Measurements from ENCODE around the gene CST9.

The CST9 gene

DNA sequence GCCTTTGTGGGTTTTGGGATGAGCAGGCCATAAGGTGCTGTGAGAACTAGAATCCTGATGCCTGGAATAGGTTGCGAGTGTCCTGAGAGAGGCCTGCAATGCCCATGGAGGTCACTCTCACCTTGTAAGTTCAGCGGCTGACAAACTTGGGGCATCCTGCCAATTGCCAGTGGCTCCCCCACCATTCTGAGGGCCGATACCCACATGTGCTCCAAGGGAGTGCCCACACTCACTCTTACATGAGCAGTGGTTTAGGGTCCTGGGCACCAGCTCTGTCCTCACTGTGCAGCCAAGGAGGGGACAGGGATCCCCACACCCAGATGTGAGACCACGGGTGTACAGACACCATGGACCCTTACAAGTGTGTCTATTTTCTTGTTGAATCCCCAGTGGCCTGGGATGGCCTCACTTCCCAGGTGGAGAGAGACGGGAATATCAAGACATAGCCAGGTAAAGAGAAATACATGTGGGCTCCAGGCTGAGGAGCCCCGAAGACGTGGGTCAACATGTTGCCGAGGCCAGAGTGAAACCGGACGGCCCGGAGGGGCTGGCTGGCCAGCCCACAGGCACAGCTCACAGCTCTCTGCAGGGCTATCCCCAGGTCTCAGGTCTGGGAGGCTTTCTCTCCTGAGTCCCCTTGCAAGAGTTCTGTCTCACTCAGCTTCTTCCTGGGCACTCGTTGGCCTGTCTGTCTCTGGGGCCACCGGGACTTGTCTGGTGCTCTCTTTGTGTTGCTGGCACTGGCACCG, 2.0 kb upstream of the CST9 start:
- Histone ChIP-seq H2AFZ (peak overlapping the region; percentile 62), H3K9ac (no peak overlapping the region), H3K4me2 (ENCODE audit: low read length) (no peak overlapping the region), H3K4me1 (peaks cover 10% of the 10 kb centered on the region), H3K27ac (peak overlapping the region; percentile 3), H3K79me2 (no peaks in the 10 kb centered on the region), H3K4me3 (ENCODE audit: low read depth, low read length) (no peak overlapping the region), H3K36me3 (ENCODE audit: control insufficient read depth, insufficient read depth, low read length) (no peaks in the 10 kb centered on the region), H3K9me3 (ENCODE audit: control insufficient read depth, low read length) (no peaks in the 10 kb centered on the region), H3K27me3 (ENCODE audit: control insufficient read depth, insufficient read depth, low read length) (no peaks in the 10 kb centered on the region)
- TF ChIP-seq, protein P1, sequence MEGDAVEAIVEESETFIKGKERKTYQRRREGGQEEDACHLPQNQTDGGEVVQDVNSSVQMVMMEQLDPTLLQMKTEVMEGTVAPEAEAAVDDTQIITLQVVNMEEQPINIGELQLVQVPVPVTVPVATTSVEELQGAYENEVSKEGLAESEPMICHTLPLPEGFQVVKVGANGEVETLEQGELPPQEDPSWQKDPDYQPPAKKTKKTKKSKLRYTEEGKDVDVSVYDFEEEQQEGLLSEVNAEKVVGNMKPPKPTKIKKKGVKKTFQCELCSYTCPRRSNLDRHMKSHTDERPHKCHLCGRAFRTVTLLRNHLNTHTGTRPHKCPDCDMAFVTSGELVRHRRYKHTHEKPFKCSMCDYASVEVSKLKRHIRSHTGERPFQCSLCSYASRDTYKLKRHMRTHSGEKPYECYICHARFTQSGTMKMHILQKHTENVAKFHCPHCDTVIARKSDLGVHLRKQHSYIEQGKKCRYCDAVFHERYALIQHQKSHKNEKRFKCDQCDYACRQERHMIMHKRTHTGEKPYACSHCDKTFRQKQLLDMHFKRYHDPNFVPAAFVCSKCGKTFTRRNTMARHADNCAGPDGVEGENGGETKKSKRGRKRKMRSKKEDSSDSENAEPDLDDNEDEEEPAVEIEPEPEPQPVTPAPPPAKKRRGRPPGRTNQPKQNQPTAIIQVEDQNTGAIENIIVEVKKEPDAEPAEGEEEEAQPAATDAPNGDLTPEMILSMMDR (IDR thresholded peaks at IDR 0.05), result no peak

DNA sequence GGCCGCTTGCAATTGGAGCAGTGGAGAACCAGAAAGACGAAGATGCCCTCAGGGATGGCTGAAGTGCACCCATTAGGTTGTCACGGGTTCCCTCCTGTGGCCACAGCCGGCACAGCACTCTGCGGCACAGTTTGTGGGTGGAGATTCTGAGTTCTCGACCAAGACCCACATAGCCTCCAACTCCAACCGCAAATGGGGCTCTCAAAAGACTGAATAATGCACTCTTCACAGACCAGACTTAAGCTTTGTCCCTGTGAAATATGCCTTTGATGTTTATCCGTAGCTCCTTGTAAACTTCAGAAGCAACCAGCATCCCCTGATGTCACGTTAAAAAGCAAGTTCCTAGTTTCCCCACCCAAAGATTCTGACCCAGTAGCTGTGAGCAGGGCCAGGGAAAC, 934 bp upstream of the CST9 start:
- Histone ChIP-seq H3K9me3 (ENCODE audit: control insufficient read depth, low read length) (no peaks in the 10 kb centered on the region), H3K27ac (peak overlapping the region; percentile 17), H3K9ac (no peak overlapping the region), H3K79me2 (no peaks in the 10 kb centered on the region), H2AFZ (peak overlapping the region; percentile 62), H3K4me2 (ENCODE audit: low read length) (no peak overlapping the region), H3K27me3 (ENCODE audit: control insufficient read depth, insufficient read depth, low read length) (no peaks in the 10 kb centered on the region), H3K4me1 (peaks cover 10% of the 10 kb centered on the region), H3K4me3 (ENCODE audit: low read depth, low read length) (no peak overlapping the region), H3K36me3 (ENCODE audit: control insufficient read depth, insufficient read depth, low read length) (no peaks in the 10 kb centered on the region)
- TF ChIP-seq, protein P1 (IDR thresholded peaks at IDR 0.05), result peak; percentile 88

DNA sequence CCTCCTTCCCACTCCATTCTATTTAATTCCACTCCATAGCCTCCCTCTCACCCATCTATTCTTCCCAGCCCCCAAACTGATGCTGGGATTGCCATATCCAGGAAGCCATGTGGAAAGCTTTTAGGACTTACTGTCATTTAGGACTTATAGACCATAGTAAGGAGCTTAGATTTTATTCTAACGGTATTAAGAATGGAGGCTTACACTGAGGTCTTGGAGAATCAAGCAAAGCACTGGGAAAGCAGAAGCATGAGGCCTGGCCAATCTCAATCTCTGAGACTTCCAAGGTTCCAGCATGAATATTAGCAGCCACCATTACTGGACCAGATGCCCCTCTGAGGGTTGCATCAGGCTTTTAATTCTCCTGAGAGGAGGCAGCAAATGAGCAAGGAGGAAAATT, 1.4 kb downstream of the CST9 start:
- H3K9ac ChIP-seq, result no peak overlapping the region
- no peaks in the 10 kb centered on the region for H3K27me3 ChIP-seq (ENCODE audit: control insufficient read depth, insufficient read depth, low read length)
- H3K4me3 ChIP-seq (ENCODE audit: low read depth, low read length), result no peak overlapping the region
- no peak overlapping the region for H3K27ac ChIP-seq
- TF ChIP-seq, protein P1 (IDR thresholded peaks at IDR 0.05), result no peak
- no peak overlapping the region for H2AFZ ChIP-seq
- peaks cover 10% of the 10 kb centered on the region for H3K4me1 ChIP-seq
- H3K9me3 ChIP-seq (ENCODE audit: control insufficient read depth, low read length), result no peaks in the 10 kb centered on the region
- H3K36me3 ChIP-seq (ENCODE audit: control insufficient read depth, insufficient read depth, low read length), result no peaks in the 10 kb centered on the region
- no peaks in the 10 kb centered on the region for H3K79me2 ChIP-seq
- no peak overlapping the region for H3K4me2 ChIP-seq (ENCODE audit: low read length)

DNA sequence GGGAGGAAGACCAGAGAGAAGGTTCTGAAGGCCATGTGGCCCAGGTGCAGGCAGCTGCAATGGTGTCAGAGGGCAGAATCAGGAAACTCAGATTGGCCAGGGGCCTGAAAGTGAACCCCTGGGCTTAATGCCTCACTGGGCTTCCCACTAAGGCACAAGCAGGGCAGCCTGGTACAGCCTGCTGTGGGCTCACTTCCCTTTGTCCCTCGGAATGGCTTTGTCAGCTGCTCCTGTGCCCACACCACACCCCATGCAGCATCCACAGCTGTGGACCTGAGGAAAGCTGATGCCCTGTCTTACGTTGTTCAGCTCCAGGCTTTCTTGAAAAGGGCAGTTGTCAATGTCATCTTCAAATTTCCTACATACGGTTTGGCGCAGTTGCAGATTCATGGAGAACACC, 2.4 kb downstream of the CST9 start:
- Histone ChIP-seq H3K27ac (no peak overlapping the region), H2AFZ (no peak overlapping the region), H3K4me2 (ENCODE audit: low read length) (no peak overlapping the region), H3K79me2 (no peaks in the 10 kb centered on the region), H3K36me3 (ENCODE audit: control insufficient read depth, insufficient read depth, low read length) (no peaks in the 10 kb centered on the region), H3K9ac (no peak overlapping the region), H3K4me1 (peaks cover 10% of the 10 kb centered on the region), H3K4me3 (ENCODE audit: low read depth, low read length) (no peak overlapping the region), H3K9me3 (ENCODE audit: control insufficient read depth, low read length) (no peaks in the 10 kb centered on the region), H3K27me3 (ENCODE audit: control insufficient read depth, insufficient read depth, low read length) (no peaks in the 10 kb centered on the region)
- TF ChIP-seq, protein P1 (IDR thresholded peaks at IDR 0.05), result no peak

DNA sequence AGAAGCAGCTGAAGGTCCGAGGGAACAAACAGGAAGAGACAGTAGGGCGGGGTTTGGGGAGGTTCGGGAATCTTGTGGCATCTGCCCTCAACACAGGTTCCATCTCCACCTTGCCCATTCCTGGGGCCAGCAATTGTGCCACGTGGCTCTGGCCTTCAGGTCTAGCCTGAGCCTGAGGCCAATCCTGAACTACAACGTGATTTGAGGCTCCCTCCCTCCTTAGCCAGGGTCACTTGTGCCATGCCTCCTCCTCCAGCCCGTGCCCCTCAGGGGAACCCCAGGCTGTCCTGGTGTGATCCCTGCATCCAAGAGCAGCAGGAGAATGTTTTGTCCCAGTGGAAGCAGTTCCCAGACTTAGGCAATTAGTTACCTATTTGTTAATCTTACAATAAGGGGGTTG, 3.0 kb downstream of the CST9 start:
- Histone ChIP-seq H3K4me1 (peaks cover 10% of the 10 kb centered on the region), H3K9ac (no peak overlapping the region), H3K4me3 (ENCODE audit: low read depth, low read length) (no peak overlapping the region), H3K36me3 (ENCODE audit: control insufficient read depth, insufficient read depth, low read length) (no peaks in the 10 kb centered on the region), H2AFZ (no peak overlapping the region), H3K9me3 (ENCODE audit: control insufficient read depth, low read length) (no peaks in the 10 kb centered on the region), H3K79me2 (no peaks in the 10 kb centered on the region), H3K4me2 (ENCODE audit: low read length) (no peak overlapping the region), H3K27me3 (ENCODE audit: control insufficient read depth, insufficient read depth, low read length) (no peaks in the 10 kb centered on the region), H3K27ac (no peak overlapping the region)
- TF ChIP-seq, protein P1 (IDR thresholded peaks at IDR 0.05), result no peak
